H7 (cell line): ENCODE data around the gene B3GNT2. TPM values are rescaled to one million over a fixed set of nuclear protein-coding genes. Genes with fewer than 3 reads are reported as not detected.

ENCODE experiments used
- DNase-seq: peaks from one replicate; pipeline ENCODE4 v3.0.0; 2012
- H3K27me3 ChIP-seq: 2 replicates; pipeline ENCODE4 v1.6.0; 2011; ENCODE audit warnings: mild to moderate bottlenecking, low read length; ENCODE audit not compliant: control insufficient read depth, insufficient read depth
- H3K36me3 ChIP-seq: replicated peaks from 2 replicates; pipeline ENCODE4 v1.5.1; 2011; ENCODE audit warnings: low read length; ENCODE audit not compliant: control insufficient read depth, insufficient read depth
- H3K4me3 ChIP-seq: 2 replicates; pipeline ENCODE4 v1.5.1; 2011; ENCODE audit warnings: low read depth, mild to moderate bottlenecking, control low read depth, low read length, moderate library complexity; ENCODE audit not compliant: insufficient read depth
- total RNA-seq: library from RNA; depleted of rRNA; stranded (reverse); fragments of >200 nt; shearing (Covaris generic); gene quantifications from 2 replicates; pipeline ENCODE4 v1.2.3, GENCODE V29; 2014

B3GNT2 gene
- total RNA-seq, 1 experiment from 2014 or later: 33.4 TPM

DNA sequence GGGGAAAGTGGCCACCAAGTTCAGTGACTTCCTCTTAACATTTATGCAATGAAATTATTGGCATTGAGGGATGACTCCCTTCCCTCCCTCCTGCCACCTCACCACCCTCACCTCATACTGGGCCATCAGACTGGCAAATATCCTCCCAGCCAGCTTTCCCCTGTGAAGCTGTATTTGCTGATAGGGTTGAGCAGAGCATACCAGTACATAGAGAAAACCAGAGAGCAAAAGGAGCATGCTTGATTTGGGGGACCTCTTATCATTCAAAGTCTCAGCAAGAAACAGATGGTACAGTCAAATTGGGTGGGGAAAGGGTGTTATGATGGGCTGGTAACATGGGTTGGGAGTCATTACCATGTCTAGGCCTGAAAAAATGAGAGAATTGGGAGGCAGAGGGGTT is 19.1 kb upstream of the B3GNT2 start:
- Histone ChIP-seq H3K27me3 (no peaks in the 10 kb centered on the region), H3K36me3 (no peaks in the 10 kb centered on the region), H3K4me3 (no peak overlapping the region)
- no peak for DNase-seq

DNA sequence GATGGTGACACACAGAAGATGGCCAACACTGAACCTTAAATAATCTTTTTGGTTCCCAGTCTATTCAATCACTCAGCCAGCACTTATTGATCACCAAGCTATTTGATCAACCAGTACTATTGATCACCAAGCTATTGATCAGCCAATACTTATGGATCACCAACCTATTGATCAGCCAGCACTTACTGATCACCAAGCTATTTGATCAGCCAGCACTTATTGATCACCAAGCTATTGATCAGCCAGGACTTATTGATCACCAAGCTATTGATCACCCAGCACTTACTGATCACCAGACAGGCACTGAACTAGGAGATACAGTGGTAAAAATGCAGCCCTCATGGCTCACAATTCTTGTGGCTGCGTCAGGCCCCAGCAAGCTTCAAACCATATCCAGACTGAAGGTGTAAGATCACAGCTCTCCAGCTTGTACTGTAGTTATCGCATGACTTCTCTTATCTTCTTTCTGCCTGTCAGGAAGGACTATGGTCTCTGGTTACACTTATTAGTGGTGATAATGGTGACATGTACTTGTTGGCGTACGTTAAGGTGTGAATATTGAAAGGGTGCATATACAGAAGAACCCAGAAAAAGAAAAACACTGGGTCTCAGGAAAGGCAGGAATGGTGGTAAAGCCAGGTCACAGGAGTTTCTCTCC is 18.4 kb upstream of the B3GNT2 start:
- Histone ChIP-seq H3K4me3 (no peak overlapping the region), H3K27me3 (no peaks in the 10 kb centered on the region), H3K36me3 (no peaks in the 10 kb centered on the region)
- DNase-seq: no peak

DNA sequence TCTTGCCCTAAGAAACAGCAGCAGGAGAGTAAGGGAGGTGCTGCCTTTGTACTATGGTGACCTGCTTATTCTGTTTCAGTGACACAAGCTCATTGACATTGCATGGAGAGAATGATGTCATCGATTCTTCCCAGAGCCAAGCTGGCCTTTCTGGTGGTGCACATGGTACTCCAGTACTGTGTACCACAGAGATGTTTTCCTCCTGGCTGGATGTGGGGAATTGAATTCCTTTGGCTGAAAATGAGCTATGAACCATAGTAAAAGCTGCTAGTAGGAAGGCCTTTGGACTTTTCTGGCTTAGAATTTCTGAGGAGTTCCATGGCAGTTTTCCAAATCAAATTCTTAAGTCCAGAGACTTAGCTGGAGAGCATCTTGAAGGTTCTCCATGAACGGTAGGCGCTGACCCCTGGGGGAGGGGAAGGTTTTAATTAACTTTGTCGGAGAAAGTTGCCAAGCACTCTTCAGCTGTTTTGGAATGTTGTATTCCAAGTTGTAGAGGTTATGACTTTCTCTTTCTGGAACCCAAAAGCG is 17.1 kb upstream of the B3GNT2 start:
- no peak for DNase-seq
- no peaks in the 10 kb centered on the region for H3K36me3 ChIP-seq
- no peaks in the 10 kb centered on the region for H3K27me3 ChIP-seq
- no peak overlapping the region for H3K4me3 ChIP-seq

DNA sequence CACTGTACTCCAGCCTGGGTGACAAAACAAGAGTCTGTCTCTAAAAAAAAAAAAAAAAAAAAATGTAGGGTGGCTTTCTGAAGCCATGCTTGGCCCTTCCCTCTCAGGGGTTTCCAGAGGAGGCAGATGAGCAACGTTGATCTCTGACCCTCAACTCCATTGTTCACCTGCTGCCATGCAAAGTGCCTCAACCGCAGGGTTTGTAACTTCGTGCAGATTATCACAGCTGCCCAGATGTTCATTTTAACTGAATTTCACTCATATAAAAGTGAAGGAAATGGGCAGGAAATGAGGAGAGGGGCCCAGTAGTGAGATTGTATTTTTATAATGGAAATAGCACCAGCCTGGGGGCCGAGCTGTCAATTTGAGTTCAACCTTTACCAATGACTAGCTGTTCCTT is 14.9 kb upstream of the B3GNT2 start:
- DNase-seq: no peak
- Histone ChIP-seq H3K36me3 (no peaks in the 10 kb centered on the region), H3K4me3 (no peak overlapping the region), H3K27me3 (no peaks in the 10 kb centered on the region)

DNA sequence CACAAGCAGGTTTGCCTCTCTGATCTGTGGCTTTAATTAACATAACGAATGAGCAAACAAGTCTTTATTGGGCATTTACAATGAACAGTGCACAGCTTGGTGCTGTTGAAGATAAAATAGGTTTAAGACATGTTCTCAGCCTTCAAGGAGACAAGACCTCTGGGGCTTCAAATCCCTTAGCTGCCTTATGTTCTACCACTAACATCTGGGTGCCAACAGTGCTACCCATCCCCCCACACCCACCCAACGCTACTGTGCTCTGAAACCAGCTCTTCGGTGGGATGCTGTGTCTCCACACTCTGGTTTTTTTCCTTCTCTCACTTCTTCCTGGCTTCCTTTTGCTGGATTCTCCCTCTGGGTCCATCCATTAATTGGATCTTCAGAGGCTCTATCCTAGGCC is 14.1 kb upstream of the B3GNT2 start:
- no peak for DNase-seq
- H3K27me3 ChIP-seq: no peaks in the 10 kb centered on the region

DNA sequence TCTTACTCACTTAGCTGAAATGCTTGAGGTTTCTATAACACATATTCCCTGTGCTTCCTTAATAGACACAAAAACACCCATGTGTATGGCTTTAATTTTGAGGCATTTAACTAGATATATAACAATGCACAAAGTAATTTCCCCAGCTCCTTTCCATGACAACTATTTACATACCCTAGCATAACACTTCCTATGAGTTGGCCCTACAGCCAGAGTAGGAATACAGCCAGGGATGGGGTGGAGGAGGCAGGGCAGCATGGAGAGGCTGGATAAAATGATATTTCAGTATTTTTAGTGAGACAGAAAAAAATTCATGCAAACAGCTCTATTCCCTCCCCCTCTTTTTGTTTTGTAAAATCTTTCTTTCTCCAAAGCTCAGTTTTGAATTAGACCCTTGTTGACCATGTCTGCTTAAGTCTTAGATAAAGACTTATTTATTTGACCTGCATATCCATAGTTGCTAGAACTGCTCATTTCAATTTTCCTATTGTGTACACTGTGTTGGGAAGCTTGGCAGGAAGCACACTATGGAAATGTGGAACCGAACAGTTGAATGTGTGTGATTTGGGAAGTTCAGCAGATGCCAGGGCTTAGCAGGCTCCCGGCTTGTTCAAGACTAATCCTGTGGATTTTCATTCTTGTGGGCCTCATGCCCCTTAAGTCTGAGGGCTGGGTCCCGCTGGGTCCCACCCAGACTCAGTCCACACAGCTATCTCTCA is 11.2 kb upstream of the B3GNT2 start:
- no peak overlapping the region for H3K4me3 ChIP-seq
- no peaks in the 10 kb centered on the region for H3K36me3 ChIP-seq
- H3K27me3 ChIP-seq: no peaks in the 10 kb centered on the region
- DNase-seq: no peak

More for the DNA sequence above, 14.1 kb upstream of the B3GNT2 start:
- Histone ChIP-seq H3K36me3 (no peaks in the 10 kb centered on the region), H3K4me3 (no peak overlapping the region)

DNA sequence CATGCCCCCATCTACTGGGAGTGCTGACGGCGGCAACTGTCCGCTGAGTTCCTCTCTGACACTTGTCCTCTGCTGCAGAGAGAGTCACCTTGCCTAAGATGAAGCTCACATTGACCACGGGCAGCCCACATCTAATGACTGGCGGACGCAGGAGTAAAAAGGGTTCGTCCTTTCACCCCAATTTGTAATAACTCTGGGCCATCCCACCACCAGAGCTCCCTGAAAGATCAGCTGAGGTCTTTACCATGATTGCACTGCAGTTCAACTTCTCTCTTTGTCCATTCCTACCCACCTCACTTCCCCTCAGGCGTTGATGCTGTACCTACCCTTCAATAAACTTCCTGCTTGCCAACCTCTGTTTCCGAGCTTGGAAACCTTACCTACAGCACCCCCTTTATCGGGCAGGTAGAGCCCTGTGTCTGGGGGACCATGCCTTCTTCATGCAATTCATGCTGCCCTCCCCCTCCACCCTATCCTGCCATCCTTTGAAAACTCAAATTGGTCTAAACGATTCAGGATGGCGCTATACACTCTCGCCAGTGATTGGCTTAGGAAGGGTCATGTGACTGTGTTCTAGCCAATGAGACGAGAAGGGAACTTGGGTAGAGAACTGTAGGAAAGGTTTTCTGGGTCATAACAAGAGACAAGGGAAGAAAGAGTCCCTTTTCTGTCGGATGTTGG is 10.3 kb upstream of the B3GNT2 start:
- H3K27me3 ChIP-seq: no peaks in the 10 kb centered on the region
- no peak overlapping the region for H3K4me3 ChIP-seq
- DNase-seq: no peak
- H3K36me3 ChIP-seq: no peaks in the 10 kb centered on the region

DNA sequence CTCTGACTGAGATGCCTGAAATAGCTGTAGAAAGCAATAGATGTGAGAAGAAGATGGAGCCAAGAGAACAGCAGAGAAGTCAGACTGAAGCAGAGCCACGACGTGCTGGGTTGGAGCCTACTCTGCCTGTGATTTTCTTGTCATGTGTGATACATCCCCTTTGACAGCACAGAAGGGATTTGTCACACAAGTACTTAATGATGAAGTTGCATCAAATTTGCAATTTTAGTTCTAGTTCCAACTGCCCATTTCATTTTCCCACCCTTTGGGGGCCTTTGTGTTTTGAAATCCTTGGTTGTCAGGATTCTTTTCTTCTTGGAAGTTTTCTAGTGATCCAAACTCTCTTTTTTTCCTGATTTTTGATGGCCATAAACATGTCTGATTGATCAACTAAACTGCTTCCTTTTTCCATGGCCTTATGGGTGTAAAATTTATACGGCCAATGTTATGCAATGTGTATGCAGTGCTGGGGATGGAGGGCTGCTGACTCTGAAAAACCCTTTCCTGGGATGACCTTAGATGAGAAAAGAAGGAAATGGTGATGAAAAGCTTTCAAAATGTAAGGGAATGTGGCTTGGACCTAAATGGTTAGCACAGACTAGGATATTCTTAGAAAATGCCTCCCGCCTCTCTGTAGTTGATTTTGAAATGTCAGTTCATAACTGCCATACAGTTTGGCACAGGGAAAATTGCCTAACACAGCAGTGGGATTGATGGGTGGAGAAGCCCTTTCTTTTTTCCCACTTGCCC is 9.6 kb upstream of the B3GNT2 start:
- no peaks in the 10 kb centered on the region for H3K36me3 ChIP-seq
- H3K4me3 ChIP-seq: no peak overlapping the region
- DNase-seq: no peak
- H3K27me3 ChIP-seq: no peaks in the 10 kb centered on the region

DNA sequence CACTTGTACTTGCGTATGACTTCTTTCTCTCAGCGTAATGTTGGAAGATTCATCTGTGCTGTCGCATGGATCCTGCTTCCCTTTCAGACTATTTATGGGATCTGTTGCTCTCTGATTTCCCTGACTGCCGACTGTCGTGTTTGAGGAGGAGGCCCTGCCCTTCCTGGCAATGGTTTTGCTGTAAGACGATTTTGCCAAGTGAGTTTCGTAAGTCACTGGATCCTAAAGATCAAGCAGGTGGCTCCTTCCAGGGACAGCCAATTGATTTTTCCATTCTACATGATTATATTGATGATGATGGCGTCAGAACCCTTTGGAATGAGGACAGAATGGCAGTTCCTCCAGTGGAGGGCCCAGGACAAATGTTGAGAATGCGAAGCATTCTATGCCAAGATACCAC is 8.7 kb upstream of the B3GNT2 start:
- H3K4me3 ChIP-seq: no peak overlapping the region
- H3K27me3 ChIP-seq: no peaks in the 10 kb centered on the region
- DNase-seq: no peak
- no peaks in the 10 kb centered on the region for H3K36me3 ChIP-seq

DNA sequence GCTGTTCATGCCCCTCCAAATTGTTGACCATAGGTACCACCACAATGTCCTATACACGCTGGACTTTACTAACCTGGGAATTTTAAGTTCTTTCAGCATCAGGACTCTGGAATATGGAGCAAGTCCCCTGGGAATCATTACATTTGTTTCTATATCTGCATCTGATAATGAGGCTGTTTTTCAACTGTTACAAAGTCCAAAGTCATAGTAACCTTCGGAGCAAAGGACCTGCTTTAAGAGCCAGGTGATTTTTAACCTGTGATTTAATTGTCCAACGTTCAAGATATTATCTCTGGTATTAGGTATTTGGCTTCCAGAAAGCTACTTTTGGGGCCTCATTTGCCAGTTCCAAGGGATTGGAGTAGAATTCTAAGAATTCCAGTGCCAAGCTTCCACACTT is 7.5 kb upstream of the B3GNT2 start:
- H3K36me3 ChIP-seq: no peaks in the 10 kb centered on the region
- H3K27me3 ChIP-seq: no peaks in the 10 kb centered on the region
- H3K4me3 ChIP-seq: no peak overlapping the region
- DNase-seq: no peak

DNA sequence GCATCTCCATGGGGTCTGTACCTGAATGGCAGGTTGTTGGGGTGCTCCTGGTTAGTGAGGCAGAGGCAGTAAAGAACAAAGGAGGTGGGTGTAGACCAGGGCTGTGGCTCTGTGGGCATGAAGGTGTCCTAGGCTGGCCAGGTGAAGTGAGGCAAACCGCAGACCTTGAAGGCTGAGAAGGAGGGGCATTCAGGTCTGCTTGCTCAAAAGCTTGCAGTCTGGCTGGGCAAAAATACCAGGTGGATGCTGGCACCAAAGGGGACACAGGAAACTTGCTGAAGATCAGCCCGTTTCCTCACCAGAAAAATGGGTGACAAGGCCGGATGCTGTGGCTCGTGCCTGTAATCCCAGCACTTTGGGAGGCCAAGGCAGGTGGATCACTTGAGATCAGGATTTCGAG is 6.7 kb upstream of the B3GNT2 start:
- Histone ChIP-seq H3K27me3 (no peaks in the 10 kb centered on the region), H3K36me3 (no peaks in the 10 kb centered on the region), H3K4me3 (no peak overlapping the region)
- DNase-seq: no peak

DNA sequence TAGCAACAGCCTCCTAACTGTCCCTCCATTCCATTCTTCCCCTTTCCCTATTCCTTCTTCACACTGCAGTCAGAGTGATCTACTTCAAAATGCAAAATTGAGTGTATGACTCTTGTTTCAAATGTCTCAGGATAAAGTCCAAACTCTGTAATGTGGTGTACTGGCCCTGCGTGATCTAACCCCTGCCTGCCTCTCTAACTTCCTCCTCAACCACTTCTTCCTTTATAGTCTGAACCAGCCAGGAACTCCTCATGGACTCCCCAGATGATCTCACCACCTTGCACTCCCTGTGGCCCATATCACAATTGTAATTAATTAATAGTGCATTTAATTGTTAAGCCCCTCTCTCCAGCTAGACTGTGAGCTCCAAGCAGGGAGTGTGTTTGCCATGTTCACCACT is 3.1 kb upstream of the B3GNT2 start:
- Histone ChIP-seq H3K4me3 (no peak overlapping the region), H3K27me3 (no peaks in the 10 kb centered on the region), H3K36me3 (no peaks in the 10 kb centered on the region)
- DNase-seq: no peak

DNA sequence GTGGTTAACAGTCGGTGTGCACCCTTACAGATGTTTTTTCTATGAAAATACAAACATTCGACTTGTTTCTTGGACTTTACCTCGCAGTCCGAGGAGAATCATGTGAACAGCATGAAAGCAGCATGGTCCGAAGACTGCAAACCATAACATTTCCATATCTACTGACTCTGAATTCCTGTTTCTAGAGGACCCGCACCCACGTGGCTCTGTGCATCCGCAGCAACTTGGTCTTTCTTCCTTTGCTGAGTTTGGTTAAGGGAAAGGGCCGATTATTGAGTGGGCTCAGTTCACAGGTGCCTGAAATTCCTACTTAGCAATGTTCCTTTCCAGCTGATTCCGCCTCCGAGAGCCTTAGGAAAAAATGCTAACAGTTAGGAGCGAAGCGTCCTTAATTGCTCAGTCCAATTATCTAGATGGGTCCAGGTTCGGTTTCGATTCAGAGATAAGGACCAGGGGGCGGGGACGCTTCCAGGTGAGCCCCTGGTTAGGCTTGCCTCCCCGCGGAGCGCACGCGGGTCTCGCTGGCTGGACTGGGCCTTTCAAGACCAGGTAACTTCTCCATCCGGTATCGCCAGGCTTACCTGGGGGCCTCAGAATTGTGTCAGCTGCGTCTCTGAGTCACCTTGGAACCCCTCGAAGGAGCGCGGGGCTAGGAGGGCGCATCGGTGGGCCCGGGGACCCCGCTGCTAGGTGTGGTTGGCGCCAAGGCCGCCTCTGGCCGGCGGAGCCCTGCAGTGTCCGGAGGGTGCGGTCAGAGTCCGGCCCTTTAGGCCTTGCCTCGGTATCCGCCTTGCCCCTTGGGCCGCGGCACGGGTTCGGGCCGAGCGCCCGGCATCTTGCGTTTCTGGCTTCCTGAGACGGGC is 1.1 kb upstream of the B3GNT2 start:
- peak overlapping the region; percentile 61 for H3K4me3 ChIP-seq
- no peaks in the 10 kb centered on the region for H3K36me3 ChIP-seq
- no peak for DNase-seq
- no peaks in the 10 kb centered on the region for H3K27me3 ChIP-seq
